ENCODE measurements around the gene TNS3. TPM values are rescaled to one million over a fixed set of nuclear protein-coding genes. Genes with fewer than 3 reads are reported as not detected.

Gene TNS3
- total and polyA plus RNA-seq, 2 of the 13 experiments (the other 11 are each of a cell fraction or from before 2014, with no cell fraction given): 52.9 to 55.7 TPM

GRCh38 chr7:47546171-47546570 is 35.7 kb downstream of the TNS3 start:
- WGBS (ENCODE audit: low lambda C conversion rate): 97% methylated on average over 14 of the region's 14 CpGs
- ChIA-PET POLR2A (interaction anchor here (1.5 kb wide), 1 partner anchor 25 kb away, joined by 7 read pairs; no protein-coding TSS in a partner anchor), CTCF (ENCODE audit: low intra/inter-chr PET ratio, low total read pairs) (no interaction called here)
- Histone ChIP-seq H3K4me3 (replicated peaks in 1 of 3; ENCODE audit: insufficient read depth in 1 of 3, low read depth in 2 of 3, low read length in 3 of 3) (no peak overlapping the region), H3K36me3 (replicated peaks in 1 of 2; ENCODE audit: control insufficient read depth in 1 of 2, insufficient read depth in 2 of 2, low read length in 2 of 2) (peaks cover 5 to 24% of the 10 kb centered on the region in 2 experiments; a peak in 4 of 5 replicates), H3K9me3 (ENCODE audit: low read length) (no peaks in the 10 kb centered on the region), H3K27me3 (ENCODE audit: control insufficient read depth in 1 of 2, insufficient read depth in 2 of 2, low read length in 2 of 2) (no peaks in the 10 kb centered on the region), H4K20me1 (ENCODE audit: insufficient read depth, low read length) (peaks cover 39% of the 10 kb centered on the region), H2AFZ (ENCODE audit: low read length) (no peak overlapping the region), H3K79me2 (ENCODE audit: insufficient read depth, low read length) (peaks cover 87% of the 10 kb centered on the region), H3K27ac (ENCODE audit: extremely low read length, insufficient read depth, low read length) (no peak overlapping the region), H3K4me2 (ENCODE audit: low read depth, low read length) (no peak overlapping the region), H3K4me1 (ENCODE audit: insufficient read depth, low read length) (peaks cover 61% of the 10 kb centered on the region), H3K9ac (ENCODE audit: insufficient read depth, low read depth, low read length) (no peak overlapping the region)
- TF ChIP-seq ARID3A (IDR thresholded peaks at IDR 0.05; ENCODE audit: low read depth, low read length) (no peak), RBM22 (optimal IDR thresholded peaks at IDR 0.05; ENCODE audit: low read length) (peak; percentile 43), ZNF547 (CRISPR knock-in tag; IDR thresholded peaks at IDR 0.05) (no peak), AGO2 (optimal IDR thresholded peaks at IDR 0.05; ENCODE audit: low read depth, low read length) (peak; percentile 23), ZBTB37 (CRISPR knock-in tag; IDR thresholded peaks at IDR 0.05) (no peak), ZNF577 (CRISPR knock-in tag; IDR thresholded peaks at IDR 0.05; ENCODE audit: borderline replicate concordance, low read depth) (no peak), ZBTB42 (CRISPR knock-in tag; IDR thresholded peaks at IDR 0.05) (no peak)
- intact Hi-C loops (cut with micrococcal nuclease; ENCODE audit: unreplicated experiment) (no loop called here), in situ Hi-C loops (cut with HindIII; ENCODE audit: extremely low pct_ligation_motif_present, low pct_unique_long_range_greater_than_20kb) (no loop called here)
- no TSS peak for BruUV-seq (replicated peaks)
- DNase-seq (ENCODE audit: low spot score) (no peak), ATAC-seq (no peak), FAIRE-seq (no peak)

All from HepG2 (cell line).